HFF-Myc (cell line): ENCODE results near the gene FAM163B.
"Not testable (repeated sequence)": the region's sequence is repeated elsewhere in the genome, so short reads cannot be mapped to it uniquely, and the experiment has no call there.

Experiments
- DNase-seq: peaks from one replicate; pipeline ENCODE4 v3.0.0-alpha.2; 2011; ENCODE audit warnings: low read depth; ENCODE audit errors: extremely low read depth
- H3K4me3 ChIP-seq: replicated peaks from 2 replicates; pipeline ENCODE4 v1.5.1; 2011; ENCODE audit warnings: low read depth, mild to moderate bottlenecking, control low read depth, low read length
- TF ChIP-seq, protein P1 (sequence below): IDR thresholded peaks from 2 replicates; pipeline ENCODE4 v1.5.1; 2012; ENCODE audit warnings: mild to moderate bottlenecking, low read depth, low read length, control low read depth; ENCODE audit errors: missing control alignments

Gene FAM163B

DNA sequence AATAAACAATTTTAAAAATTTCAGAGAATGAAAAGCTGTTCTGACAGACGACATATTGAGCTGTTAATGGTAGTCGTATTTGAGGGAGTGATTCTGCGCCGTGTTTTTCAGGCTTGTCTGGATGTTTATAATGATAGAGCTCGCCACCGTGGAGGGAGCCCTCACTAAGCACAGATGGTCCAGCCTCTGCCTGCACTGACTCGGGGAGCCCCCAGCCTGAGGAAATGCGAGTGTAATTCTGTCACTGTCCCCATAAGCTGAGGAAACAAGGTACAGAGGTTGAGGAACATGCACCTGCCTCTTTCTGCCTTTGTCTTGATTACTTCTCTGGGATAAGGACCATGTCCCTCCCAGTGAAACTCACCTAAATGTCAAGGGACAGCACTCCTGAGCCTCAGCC is 19.6 kb upstream of the FAM163B start:
- TF ChIP-seq, protein P1, sequence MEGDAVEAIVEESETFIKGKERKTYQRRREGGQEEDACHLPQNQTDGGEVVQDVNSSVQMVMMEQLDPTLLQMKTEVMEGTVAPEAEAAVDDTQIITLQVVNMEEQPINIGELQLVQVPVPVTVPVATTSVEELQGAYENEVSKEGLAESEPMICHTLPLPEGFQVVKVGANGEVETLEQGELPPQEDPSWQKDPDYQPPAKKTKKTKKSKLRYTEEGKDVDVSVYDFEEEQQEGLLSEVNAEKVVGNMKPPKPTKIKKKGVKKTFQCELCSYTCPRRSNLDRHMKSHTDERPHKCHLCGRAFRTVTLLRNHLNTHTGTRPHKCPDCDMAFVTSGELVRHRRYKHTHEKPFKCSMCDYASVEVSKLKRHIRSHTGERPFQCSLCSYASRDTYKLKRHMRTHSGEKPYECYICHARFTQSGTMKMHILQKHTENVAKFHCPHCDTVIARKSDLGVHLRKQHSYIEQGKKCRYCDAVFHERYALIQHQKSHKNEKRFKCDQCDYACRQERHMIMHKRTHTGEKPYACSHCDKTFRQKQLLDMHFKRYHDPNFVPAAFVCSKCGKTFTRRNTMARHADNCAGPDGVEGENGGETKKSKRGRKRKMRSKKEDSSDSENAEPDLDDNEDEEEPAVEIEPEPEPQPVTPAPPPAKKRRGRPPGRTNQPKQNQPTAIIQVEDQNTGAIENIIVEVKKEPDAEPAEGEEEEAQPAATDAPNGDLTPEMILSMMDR: no peak
- no peak for DNase-seq
- no peak overlapping the region for H3K4me3 ChIP-seq

DNA sequence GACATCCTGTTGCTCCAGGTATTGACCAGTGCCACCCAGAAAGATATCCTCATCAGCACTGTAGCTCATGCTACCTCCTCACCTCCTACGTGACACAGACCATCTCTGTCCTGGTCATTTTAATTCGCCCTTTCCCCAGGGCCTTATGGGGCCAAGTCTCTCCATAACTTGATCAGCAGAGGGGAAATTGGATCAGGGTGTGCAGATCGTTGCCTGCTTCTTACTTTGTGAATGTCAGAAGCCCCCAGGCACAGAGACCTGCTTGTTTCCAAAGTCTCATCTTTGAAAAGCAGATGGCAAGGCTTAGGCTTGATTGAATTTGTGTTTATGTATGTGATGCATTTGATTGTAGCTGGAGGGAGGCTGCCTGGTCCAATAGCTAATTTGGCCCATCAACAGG is 18.2 kb upstream of the FAM163B start:
- TF ChIP-seq, protein P1: no peak

DNA sequence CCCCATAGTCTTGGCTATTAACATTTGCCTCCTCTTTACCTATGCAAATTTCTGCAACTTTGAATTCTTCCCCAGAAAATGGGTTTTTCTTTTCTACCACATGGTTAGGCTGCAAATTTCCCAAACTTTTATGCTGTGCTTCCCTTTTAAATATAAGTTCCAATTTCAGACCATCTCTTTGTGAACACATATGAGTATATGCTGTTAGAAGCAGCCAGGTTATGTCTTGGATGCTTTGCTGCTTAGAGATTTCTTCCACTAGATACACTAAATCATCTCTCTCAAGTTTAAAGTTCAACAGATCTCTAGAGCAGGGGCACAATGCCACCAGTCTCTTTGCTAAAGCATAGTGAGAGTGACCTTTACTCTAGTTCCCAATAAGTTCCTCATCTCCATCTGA is 16.8 kb upstream of the FAM163B start:
- DNase-seq: not testable (repeated sequence)

More for the DNA sequence above, 18.2 kb upstream of the FAM163B start:
- H3K4me3 ChIP-seq: no peak overlapping the region
- no peak for DNase-seq

DNA sequence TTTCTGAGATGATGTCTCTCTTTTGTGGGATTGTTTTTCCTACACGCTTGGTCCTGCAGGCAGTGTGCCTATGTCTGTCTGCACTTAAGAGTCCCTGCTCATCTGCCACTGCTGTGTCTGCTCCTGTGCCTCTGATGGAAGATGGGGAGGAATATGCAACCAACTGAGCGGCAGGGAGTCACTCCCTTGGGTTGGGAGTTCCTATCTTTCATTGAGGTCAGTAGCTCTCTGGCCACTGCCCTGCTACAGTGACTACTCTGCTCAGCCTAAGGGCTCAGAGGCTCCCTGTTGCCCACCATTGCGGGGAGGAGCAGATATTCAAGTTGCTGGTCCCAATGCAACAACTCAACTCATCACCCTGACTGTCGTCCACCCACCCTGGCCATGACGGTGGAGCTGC is 13.4 kb upstream of the FAM163B start:
- TF ChIP-seq, protein P1: no peak
- no peak overlapping the region for H3K4me3 ChIP-seq
- DNase-seq: no peak

More for the DNA sequence above, 16.8 kb upstream of the FAM163B start:
- H3K4me3 ChIP-seq: not testable (repeated sequence)

DNA sequence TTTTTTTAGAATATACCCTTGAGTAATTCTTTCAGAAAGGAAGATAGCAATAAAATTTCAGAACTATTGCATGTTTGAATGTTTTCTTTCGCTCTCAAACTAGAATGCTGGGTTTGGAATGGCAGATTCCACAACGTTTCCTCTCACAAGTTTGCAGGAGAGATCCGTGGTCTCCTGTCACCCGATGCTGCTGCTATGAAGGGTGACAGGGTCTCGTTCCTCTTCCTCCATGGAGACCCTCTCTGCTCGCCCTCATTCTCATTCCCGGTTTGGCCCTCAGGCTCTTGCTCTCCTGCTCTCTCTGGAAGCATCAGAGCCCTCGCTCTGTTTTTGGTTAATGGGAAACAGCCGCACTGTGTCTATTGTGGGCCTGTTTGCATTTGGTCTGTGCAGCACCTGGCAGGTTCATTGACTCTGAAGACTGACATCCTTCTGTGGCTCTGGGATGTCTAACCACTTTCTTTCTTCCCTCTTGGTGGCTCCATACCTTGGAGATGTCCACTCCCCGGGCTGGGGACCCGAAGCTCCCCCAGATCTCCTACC is 12.6 kb upstream of the FAM163B start:
- no peak overlapping the region for H3K4me3 ChIP-seq
- TF ChIP-seq, protein P1: no peak
- no peak for DNase-seq

DNA sequence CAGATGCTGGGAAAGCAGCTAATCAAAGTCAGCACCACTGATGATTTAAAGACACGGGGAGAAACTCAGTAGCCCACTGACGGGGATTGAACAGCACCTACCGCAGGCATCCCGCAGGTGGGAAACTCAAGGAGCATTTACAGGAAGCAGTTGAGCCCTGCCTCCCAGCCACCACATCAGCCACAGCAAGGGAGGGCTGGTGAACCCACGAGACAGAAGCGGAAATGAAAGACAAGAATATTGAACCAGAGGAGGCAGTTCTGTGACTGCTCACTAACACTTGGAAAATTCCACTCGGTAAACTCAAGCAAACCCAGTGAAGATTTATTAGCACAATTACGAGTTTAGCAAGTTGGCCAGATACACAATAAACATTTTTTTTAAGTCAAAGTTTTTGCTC is 10.6 kb upstream of the FAM163B start:
- TF ChIP-seq, protein P1: no peak
- DNase-seq: no peak
- no peak overlapping the region for H3K4me3 ChIP-seq

DNA sequence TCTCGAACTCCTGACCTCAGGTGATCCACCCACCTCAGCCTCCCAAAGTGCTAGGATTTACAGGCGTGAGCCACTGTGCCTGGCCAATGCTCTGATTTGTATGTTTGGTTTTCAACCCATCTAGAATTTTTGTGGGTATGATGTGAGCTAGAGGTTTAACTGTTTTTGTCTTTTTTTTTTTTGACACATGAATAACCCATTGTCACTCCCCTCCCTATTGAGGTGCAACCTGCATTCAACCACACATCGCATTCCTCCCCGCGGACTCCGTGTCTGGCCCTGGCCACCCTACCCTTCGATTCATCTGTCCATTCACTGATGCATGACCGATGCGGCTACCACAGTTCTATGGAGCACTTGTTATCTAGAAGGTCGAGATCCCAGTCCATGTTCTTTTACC is 9.5 kb upstream of the FAM163B start:
- H3K4me3 ChIP-seq: no peak overlapping the region
- DNase-seq: no peak
- TF ChIP-seq, protein P1: no peak
